Tibial nerve (tissue), 3 donors: ENCODE data around the gene HSPB6.

ENCODE experiments used
- CTCF ChIP-seq, 5 experiments: fragments of 200-600 bp in 3 of 5; fragments of 450-650 bp in 2 of 5; sonication (generic) in 3 of 5; IDR thresholded peaks; one replicate each; pipeline ENCODE4 v1.5.1; 2016 to 2019; ENCODE audit warnings: antibody characterized with exemption in 5 of 5, mild to moderate bottlenecking in 3 of 5, moderate library complexity in 2 of 5
- POLR2A ChIP-seq, 2 donors: fragments of 450-650 bp; IDR thresholded peaks; one replicate each; pipeline ENCODE4 v1.6.1; 2017; ENCODE audit warnings: antibody characterized with exemption in 2 of 2, mild to moderate bottlenecking in 2 of 2, moderate library complexity in 2 of 2

GRCh38 chr19:35708391-35708790 lies 48.4 kb downstream of the HSPB6 start:
- TF ChIP-seq CTCF (IDR thresholded peaks at IDR 0.05), result no peak
- no peak for TF ChIP-seq POLR2A (IDR thresholded peaks at IDR 0.05)
